ENCODE measurements around the gene CDH13.

- TF ChIP-seq, protein P1, sequence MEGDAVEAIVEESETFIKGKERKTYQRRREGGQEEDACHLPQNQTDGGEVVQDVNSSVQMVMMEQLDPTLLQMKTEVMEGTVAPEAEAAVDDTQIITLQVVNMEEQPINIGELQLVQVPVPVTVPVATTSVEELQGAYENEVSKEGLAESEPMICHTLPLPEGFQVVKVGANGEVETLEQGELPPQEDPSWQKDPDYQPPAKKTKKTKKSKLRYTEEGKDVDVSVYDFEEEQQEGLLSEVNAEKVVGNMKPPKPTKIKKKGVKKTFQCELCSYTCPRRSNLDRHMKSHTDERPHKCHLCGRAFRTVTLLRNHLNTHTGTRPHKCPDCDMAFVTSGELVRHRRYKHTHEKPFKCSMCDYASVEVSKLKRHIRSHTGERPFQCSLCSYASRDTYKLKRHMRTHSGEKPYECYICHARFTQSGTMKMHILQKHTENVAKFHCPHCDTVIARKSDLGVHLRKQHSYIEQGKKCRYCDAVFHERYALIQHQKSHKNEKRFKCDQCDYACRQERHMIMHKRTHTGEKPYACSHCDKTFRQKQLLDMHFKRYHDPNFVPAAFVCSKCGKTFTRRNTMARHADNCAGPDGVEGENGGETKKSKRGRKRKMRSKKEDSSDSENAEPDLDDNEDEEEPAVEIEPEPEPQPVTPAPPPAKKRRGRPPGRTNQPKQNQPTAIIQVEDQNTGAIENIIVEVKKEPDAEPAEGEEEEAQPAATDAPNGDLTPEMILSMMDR (conservative IDR thresholded peaks at IDR 0.05; ENCODE audit: low read length) = no peak
- TF ChIP-seq EZH2phosphoT487 (IDR thresholded peaks at IDR 0.05; ENCODE audit: borderline replicate concordance, low read depth, low read length) = no peak
Observed at GRCh38 chr16:83105279-83106077, 478.7 kb downstream of the CDH13 start.

All from OCI-LY7 (cell line).